Adrenal gland (tissue), 12 donors: ENCODE results near the gene GOLGA5. TPM values are rescaled to one million over a fixed set of nuclear protein-coding genes. Genes with fewer than 3 reads are reported as not detected.
"Not testable (repeated sequence)": the region's sequence is repeated elsewhere in the genome, so short reads cannot be mapped to it uniquely, and the experiment has no call there.

Experiments used
- DNase-seq, 7 donors: peaks; one replicate each; pipeline ENCODE4 v3.0.0-alpha.2; 2019 to 2020
- H3K27ac ChIP-seq, 5 donors: fragments of 200-600 bp; sonication (generic) in 4 of 5; 1 replicate in 3 of 5; 2 replicates in 2 of 5; pipeline versions ENCODE4 v1.5.1 to v1.8.0; 2016 to 2020; ENCODE audit warnings: mild to moderate bottlenecking in 1 of 5
- H3K27me3 ChIP-seq: fragments of 200-600 bp; 2 replicates; pipeline ENCODE4 v1.8.0; 2021
- H3K36me3 ChIP-seq, 2 donors: fragments of 200-600 bp; replicated peaks in 1 of 2; 1 replicate in 1 of 2; 2 replicates in 1 of 2; pipeline versions ENCODE4 v1.5.1 to v1.8.0; 2018 to 2022
- H3K4me1 ChIP-seq, 2 donors: fragments of 200-600 bp; replicated peaks in 1 of 2; 1 replicate in 1 of 2; 2 replicates in 1 of 2; pipeline versions ENCODE4 v1.5.1 to v1.8.0; 2018 to 2021
- H3K4me3 ChIP-seq, 4 donors: fragments of 200-600 bp; sonication (generic) in 3 of 4; one replicate each; pipeline ENCODE4 v1.5.1; 2016 to 2018
- H3K9me3 ChIP-seq, 3 donors: fragments of 200-600 bp; sonication (generic) in 1 of 3; replicated peaks in 1 of 3; 1 replicate in 2 of 3; 2 replicates in 1 of 3; pipeline versions ENCODE4 v1.5.1 to v1.8.0; 2016 to 2021
- POLR2A ChIP-seq, 2 donors: fragments of 450-650 bp; IDR thresholded peaks; one replicate each; pipeline ENCODE4 v1.6.1; 2017; ENCODE audit warnings: antibody characterized with exemption in 2 of 2, mild to moderate bottlenecking in 2 of 2, moderate library complexity in 1 of 2
- WGBS, 4 donors: extraction: QIAGEN DNeasy Blood & Tissue Kit in 2 of 4; methylation state at CpG; one replicate each; pipeline versions ENCODE4 v1.1.5 to v1.1.7; 2013 to 2017; 5-methylcytosine and 5-hydroxymethylcytosine counted together
- intact Hi-C, 2 donors: fragments of 100-400 bp; cut with DNase I; formaldehyde crosslinking; loops; one replicate each; pipeline versions ENCODE4 v1.14.1 to v1.15.0; 2022 to 2023
- polyA plus RNA-seq, 3 donors: library from polyadenylated mRNA; stranded (reverse); fragments of 200-250 nt in 2 of 3; fragments of 350-450 nt in 1 of 3; fragmentation: Illumina TruSeq in 1 of 3; extraction: RNeasy Lipid Tissue Mini Kit (QIAGEN cat#74804) in 1 of 3; gene quantifications; one replicate each; pipeline ENCODE4 v1.2.3, GENCODE V29; 2013 to 2014
- total RNA-seq, 9 donors: library from RNA; depleted of rRNA in 4 of 9; stranded (reverse); fragments of >200 nt in 4 of 9; fragments of 120-200 nt in 1 of 9; fragmentation: NEBNext Ultra II Directional in 1 of 9; extraction: Animal tissue kit (Norgen Biotek cat#: 25700) in 1 of 9; gene quantifications; one replicate each; pipeline versions ENCODE4 v1.1.0 to v1.2.4, GENCODE V29; 2013 to 2023
- TF ChIP-seq, protein P1 (sequence below), 6 experiments: fragments of 450-650 bp in 4 of 6; fragments of 200-600 bp in 2 of 6; sonication (generic) in 1 of 6; IDR thresholded peaks; 1 replicate in 5 of 6; 2 replicates in 1 of 6; pipeline versions ENCODE4 v1.5.1 to v1.8.0; 2016 to 2021; ENCODE audit warnings: antibody characterized with exemption in 6 of 6, mild to moderate bottlenecking in 2 of 6, moderate library complexity in 1 of 6
- donor health status: healthy with polysubstance abuse.
- donor health status: Bipolar disorder and iron deficiency.
- donor health status: DM: yes; HTN: yes; CAD: no.
- donor health status: DM: no; HTN: no; CAD: no.
- donor health status: DM: no; HTN: no; CAD: no.
- donor health status: DM: yes; HTN: yes; CAD: no.

Gene GOLGA5
- total and polyA plus RNA-seq, 12 donors = 24.6 to 85.1 (median 35.0) TPM

DNA sequence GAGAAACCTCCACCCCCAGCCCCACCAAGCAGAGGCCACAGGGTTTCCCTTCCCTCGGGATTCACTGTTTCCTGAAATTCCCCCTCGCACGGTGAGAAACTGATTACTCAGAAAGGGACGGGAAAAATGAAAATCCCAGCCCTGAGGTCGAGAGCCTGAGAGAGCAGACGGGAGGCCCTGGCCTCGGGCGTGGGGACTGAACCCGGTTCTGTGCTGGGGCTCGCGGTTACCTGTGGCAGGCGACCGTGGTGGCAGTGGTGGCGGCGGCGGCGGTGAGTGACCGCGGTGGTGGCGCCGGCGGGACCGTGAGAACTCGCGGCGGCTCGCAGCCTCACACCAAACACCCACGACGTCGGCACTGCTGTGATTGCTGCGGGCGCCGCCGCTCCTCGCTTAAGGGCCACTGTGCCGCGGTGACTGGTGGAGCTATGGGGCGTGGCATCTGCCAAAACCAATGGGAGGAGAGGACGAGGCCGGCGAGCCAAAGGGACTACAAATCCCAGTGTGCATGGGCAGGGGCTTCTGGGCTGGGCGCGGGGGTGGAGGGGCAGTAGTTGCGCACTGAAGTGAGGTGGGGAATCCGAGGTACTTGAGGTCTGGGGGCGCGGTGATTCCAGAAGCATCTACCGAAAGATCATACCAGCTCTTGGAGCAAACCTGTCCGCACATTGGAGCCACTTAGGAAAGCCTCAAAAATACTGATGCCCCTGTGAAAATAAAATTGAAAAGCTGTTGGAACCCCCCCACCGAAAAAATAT is 45.7 kb upstream of the GOLGA5 start, which contains the start of gene LGMN:
LGMN (minus strand) TSS at position 369 of the 758 bp plus-strand sequence. CDS start 15,841 bp downstream, outside the sequence.
- peak; percentile 94 to 99 for TF ChIP-seq POLR2A (IDR thresholded peaks at IDR 0.05)
- TF ChIP-seq, protein P1, sequence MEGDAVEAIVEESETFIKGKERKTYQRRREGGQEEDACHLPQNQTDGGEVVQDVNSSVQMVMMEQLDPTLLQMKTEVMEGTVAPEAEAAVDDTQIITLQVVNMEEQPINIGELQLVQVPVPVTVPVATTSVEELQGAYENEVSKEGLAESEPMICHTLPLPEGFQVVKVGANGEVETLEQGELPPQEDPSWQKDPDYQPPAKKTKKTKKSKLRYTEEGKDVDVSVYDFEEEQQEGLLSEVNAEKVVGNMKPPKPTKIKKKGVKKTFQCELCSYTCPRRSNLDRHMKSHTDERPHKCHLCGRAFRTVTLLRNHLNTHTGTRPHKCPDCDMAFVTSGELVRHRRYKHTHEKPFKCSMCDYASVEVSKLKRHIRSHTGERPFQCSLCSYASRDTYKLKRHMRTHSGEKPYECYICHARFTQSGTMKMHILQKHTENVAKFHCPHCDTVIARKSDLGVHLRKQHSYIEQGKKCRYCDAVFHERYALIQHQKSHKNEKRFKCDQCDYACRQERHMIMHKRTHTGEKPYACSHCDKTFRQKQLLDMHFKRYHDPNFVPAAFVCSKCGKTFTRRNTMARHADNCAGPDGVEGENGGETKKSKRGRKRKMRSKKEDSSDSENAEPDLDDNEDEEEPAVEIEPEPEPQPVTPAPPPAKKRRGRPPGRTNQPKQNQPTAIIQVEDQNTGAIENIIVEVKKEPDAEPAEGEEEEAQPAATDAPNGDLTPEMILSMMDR (IDR thresholded peaks at IDR 0.05) = no peak
- Histone ChIP-seq H3K27me3 (no peaks in the 10 kb centered on the region), H3K4me1 (peaks cover 5 to 14% of the 10 kb centered on the region in 2 donors), H3K36me3 (peaks cover 0 to under 1% of the 10 kb centered on the region in 2 donors), H3K9me3 (no peaks in the 10 kb centered on the region), H3K4me3 (peak within 1 kb of the TSS; percentile 32 to 67 (median 60)), H3K27ac (peak within 1 kb of the TSS in 4 of 5 donors; percentile 55 to 79 (median 74))
- peak; percentile 93 to 97 (median 97) for DNase-seq
- WGBS, 4 donors = 1 to 2% (median 2%) methylated on average over 23 to 50 of the region's 50 CpGs
- intact Hi-C loops = no loop called here

DNA sequence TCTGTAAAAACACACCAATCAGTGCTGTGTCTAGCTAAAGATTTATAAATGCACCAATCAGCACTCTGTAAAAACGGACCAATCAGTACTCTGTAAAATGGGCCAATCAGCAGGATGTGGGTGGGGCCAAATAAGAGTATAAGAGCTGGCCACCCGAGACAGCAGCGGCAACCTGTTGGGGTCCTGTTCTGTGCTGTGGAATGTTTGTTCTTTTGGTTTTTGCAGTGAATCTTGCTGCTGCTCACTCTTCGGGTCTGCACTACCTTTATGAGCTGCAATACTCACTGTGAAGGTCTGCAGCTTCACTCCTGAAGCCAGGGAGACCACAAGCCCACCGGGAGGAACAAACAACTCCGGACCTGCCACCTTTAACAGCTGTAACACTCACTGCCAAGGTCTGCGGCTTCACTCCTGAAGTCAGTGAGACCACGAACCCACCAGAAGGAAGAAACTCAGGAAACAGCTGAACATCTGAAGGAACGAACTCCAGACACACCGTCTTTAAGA is 43.8 kb upstream of the GOLGA5 start:
- H3K27ac ChIP-seq = peak overlapping the region in 1 of 5 donors; percentile 71

DNA sequence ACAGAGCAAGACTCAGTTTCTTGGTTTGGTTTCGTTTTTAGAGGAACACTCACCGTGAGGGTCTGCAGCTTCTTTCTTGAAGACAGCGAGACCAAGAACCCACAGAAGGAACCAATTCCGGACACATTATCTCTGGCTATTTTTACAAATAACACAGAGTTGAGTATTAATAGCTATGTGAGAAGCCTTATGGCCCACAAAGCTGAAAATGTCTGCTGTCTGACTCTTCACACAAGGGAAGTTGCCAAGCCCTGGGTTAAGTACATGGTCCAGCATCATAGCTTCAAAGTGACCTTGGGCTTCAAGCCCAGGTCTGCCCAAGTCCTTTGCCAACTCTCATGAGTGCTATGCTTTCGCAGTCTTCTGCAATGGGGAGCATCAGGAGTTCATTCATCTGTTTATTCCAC is 43.1 kb upstream of the GOLGA5 start:
- H3K9me3 ChIP-seq = no peaks in the 10 kb centered on the region
- H3K27me3 ChIP-seq = no peaks in the 10 kb centered on the region
- peak; percentile 70 to 89 (median 83) for DNase-seq
- H3K4me1 ChIP-seq = peaks cover 5 to 14% of the 10 kb centered on the region in 2 donors
- peak overlapping the region in 1 of 4 donors; percentile 5 for H3K4me3 ChIP-seq
- H3K36me3 ChIP-seq = no peaks in the 10 kb centered on the region
- peak in 1 of 2 donors; percentile 1 for TF ChIP-seq POLR2A (IDR thresholded peaks at IDR 0.05)
- TF ChIP-seq, protein P1 (IDR thresholded peaks at IDR 0.05) = no peak
- peak overlapping the region in 3 of 5 donors; percentile 28 to 71 (median 63) for H3K27ac ChIP-seq
- intact Hi-C loops = no loop called here
- 56 to 65% (median 60%) methylated on average over 4 to 5 of the region's 5 CpGs for WGBS, 4 donors

More for the DNA sequence above, 43.8 kb upstream of the GOLGA5 start:
- WGBS, 4 donors = 76 to 82% (median 78%) methylated on average over 10 of the region's 10 CpGs
- DNase-seq, H3K27me3 ChIP-seq, H3K9me3 ChIP-seq, H3K36me3 ChIP-seq, intact Hi-C loops: not testable (repeated sequence)
- Histone ChIP-seq H3K4me3 (peak overlapping the region in 1 of 4 donors; percentile 5), H3K4me1 (peaks cover 5 to 14% of the 10 kb centered on the region in 2 donors)

DNA sequence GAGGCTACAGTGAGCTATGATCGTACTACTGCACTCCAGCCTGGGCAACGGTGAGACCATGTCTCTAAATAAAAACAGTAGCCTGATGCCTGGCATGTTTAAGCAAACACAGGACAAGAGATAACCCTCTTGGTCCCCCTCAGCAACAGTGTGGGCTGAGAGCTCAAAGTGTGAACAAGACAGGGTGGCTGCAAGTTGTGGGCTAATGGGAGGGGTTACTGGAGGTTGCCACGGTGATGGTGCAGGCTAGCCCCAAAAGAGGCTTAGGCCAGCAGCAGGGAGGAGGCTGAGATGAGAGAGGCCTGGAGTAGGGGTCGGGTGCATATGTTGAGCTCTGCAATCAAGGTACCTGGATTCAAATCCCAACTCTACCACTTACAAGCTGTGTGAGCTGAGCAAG is 42.3 kb upstream of the GOLGA5 start:
- 74 to 86% (median 79%) methylated on average over 4 of the region's 4 CpGs for WGBS, 4 donors

More for the DNA sequence above, 42.3 kb upstream of the GOLGA5 start:
- Histone ChIP-seq H3K9me3 (no peaks in the 10 kb centered on the region), H3K36me3 (no peaks in the 10 kb centered on the region), H3K27me3 (no peaks in the 10 kb centered on the region), H3K4me1 (peaks cover 5 to 14% of the 10 kb centered on the region in 2 donors), H3K4me3 (no peak overlapping the region), H3K27ac (no peak overlapping the region)
- intact Hi-C loops = no loop called here
- DNase-seq = no peak
- TF ChIP-seq, protein P1 (IDR thresholded peaks at IDR 0.05) = no peak
- TF ChIP-seq POLR2A (IDR thresholded peaks at IDR 0.05) = no peak
